Myocyte (in vitro differentiated cells): ENCODE measurements around the gene BAIAP2. TPM values are rescaled to one million over a fixed set of nuclear protein-coding genes. Genes with fewer than 3 reads are reported as not detected.

Experiments used
- DNase-seq: peaks from one replicate; pipeline ENCODE4 v3.0.0-alpha.2; 2012; ENCODE audit warnings: low read depth
- total RNA-seq: library from RNA; depleted of rRNA; stranded (reverse); fragments of >200 nt; gene quantifications from 2 replicates; pipeline ENCODE4 v1.2.3, GENCODE V29; 2014

BAIAP2 gene
- total RNA-seq, 1 donor from 2014 or later, result 27.4 TPM

- no peak for DNase-seq
These were observed 120.0 kb downstream of the BAIAP2 start for GRCh38 chr17:81154961-81155360.

GRCh38 chr17:81156866-81157805, 122.2 kb downstream of the BAIAP2 start:
- no peak for DNase-seq

- no peak for DNase-seq
These were observed 123.1 kb downstream of the BAIAP2 start for GRCh38 chr17:81157848-81158687.

- no peak for DNase-seq
These were observed 124.0 kb downstream of the BAIAP2 start for GRCh38 chr17:81158688-81159590.

- no peak for DNase-seq
These were observed 124.8 kb downstream of the BAIAP2 start for GRCh38 chr17:81159611-81160265.

GRCh38 chr17:81160306-81160705, 125.4 kb downstream of the BAIAP2 start:
- no peak for DNase-seq

GRCh38 chr17:81160747-81161453, 125.9 kb downstream of the BAIAP2 start:
- no peak for DNase-seq

- DNase-seq, result no peak
These were observed 126.6 kb downstream of the BAIAP2 start for GRCh38 chr17:81161536-81161935.

- no peak for DNase-seq
These were observed 127.0 kb downstream of the BAIAP2 start for GRCh38 chr17:81161972-81162371.

- DNase-seq, result no peak
These were observed 127.5 kb downstream of the BAIAP2 start for GRCh38 chr17:81162491-81162890.

- no peak for DNase-seq
These were observed 128.2 kb downstream of the BAIAP2 start for GRCh38 chr17:81163051-81163695.

GRCh38 chr17:81163703-81164370, 128.9 kb downstream of the BAIAP2 start:
- DNase-seq, result no peak

GRCh38 chr17:81164371-81165245, 129.7 kb downstream of the BAIAP2 start:
- DNase-seq, result no peak

- no peak for DNase-seq
These were observed 130.5 kb downstream of the BAIAP2 start, which contains the start of gene PVALEF for GRCh38 chr17:81165246-81166032. PVALEF (plus strand) TSS chr17:81165507; CDS start chr17:81181227, 15,720 bp downstream.

GRCh38 chr17:81166033-81166492, 131.1 kb downstream of the BAIAP2 start, which contains the start of gene AATK:
AATK (minus strand) TSS chr17:81166221; CDS start chr17:81165992, 229 bp downstream.
- no peak for DNase-seq
